Colonic mucosa (tissue), 4 donors: Measurements from ENCODE around the gene ULBP1. TPM values are rescaled to one million over a fixed set of nuclear protein-coding genes. Genes with fewer than 3 reads are reported as not detected.
"Not testable (repeated sequence)": the region's sequence is repeated elsewhere in the genome, so short reads cannot be mapped to it uniquely, and the experiment has no call there.

Experiments
- DNase-seq: peaks from one replicate; pipeline ENCODE4 v3.0.0-alpha.2; 2020
- H3K27ac ChIP-seq: fragments of 200-600 bp; one replicate; pipeline ENCODE4 v1.8.0; 2021
- H3K27me3 ChIP-seq: fragments of 200-600 bp; one replicate; pipeline ENCODE4 v1.8.0; 2021
- H3K36me3 ChIP-seq: fragments of 200-600 bp; one replicate; pipeline ENCODE4 v1.8.0; 2021
- H3K4me1 ChIP-seq: fragments of 200-600 bp; one replicate; pipeline ENCODE4 v1.8.0; 2021; ENCODE audit warnings: mild to moderate bottlenecking
- H3K4me3 ChIP-seq: fragments of 200-600 bp; one replicate; pipeline ENCODE4 v1.8.0; 2021
- H3K9ac ChIP-seq, 2 donors: one replicate each; pipeline ENCODE4 v1.7.0; 2013; ENCODE audit warnings: control low read depth in 2 of 2, low read depth in 2 of 2, low read length in 2 of 2
- H3K9me3 ChIP-seq: fragments of 200-600 bp; one replicate; pipeline ENCODE4 v1.8.0; 2021
- CTCF ChIP-seq: fragments of 200-600 bp; IDR thresholded peaks from one replicate; pipeline ENCODE4 v1.8.0; 2022; ENCODE audit warnings: antibody characterized with exemption, mild to moderate bottlenecking
- intact Hi-C: fragments of 100-400 bp; cut with DNase I; formaldehyde crosslinking; loops from one replicate; pipeline ENCODE4 v1.14.1; 2022
- total RNA-seq, 2 donors: library from RNA; stranded (reverse); fragmentation: NEBNext Ultra II Directional in 1 of 2; extraction: Animal tissue kit (Norgen Biotek cat#: 25700) in 1 of 2; gene quantifications; one replicate each; pipeline ENCODE4 v1.2.1, GENCODE V29; 2021
- donor health status: healthy.
- donor health status: DM: no; HTN: no; CAD: no.
- donor health status: DM: no; HTN: no; CAD: no.

ULBP1 gene
- total RNA-seq, 2 donors from 2014 or later = not detected

GRCh38 chr6:149988550-149989346 lies 25.0 kb downstream of the ULBP1 start:
- no peak for DNase-seq
- intact Hi-C loops = no loop called here
- H3K9ac ChIP-seq = no peak overlapping the region
- peaks cover 4% of the 10 kb centered on the region for H3K4me1 ChIP-seq
- no peaks in the 10 kb centered on the region for H3K9me3 ChIP-seq
- TF ChIP-seq CTCF = no peak
- peaks cover 92% of the 10 kb centered on the region for H3K27me3 ChIP-seq
- no peak overlapping the region for H3K27ac ChIP-seq
- no peak overlapping the region for H3K4me3 ChIP-seq
- no peaks in the 10 kb centered on the region for H3K36me3 ChIP-seq

- intact Hi-C loops = no loop called here
- TF ChIP-seq CTCF = no peak
- H3K36me3 ChIP-seq = no peaks in the 10 kb centered on the region
- H3K4me1 ChIP-seq = peaks cover 4% of the 10 kb centered on the region
- H3K9me3 ChIP-seq = no peaks in the 10 kb centered on the region
- H3K27me3 ChIP-seq = peaks cover 92% of the 10 kb centered on the region
- H3K4me3 ChIP-seq = no peak overlapping the region
- H3K9ac ChIP-seq = no peak overlapping the region
- DNase-seq = no peak
- no peak overlapping the region for H3K27ac ChIP-seq
Measured at GRCh38 chr6:149990212-149990660, 26.5 kb downstream of the ULBP1 start.

GRCh38 chr6:149990661-149991471 lies 27.1 kb downstream of the ULBP1 start:
- no peaks in the 10 kb centered on the region for H3K36me3 ChIP-seq
- TF ChIP-seq CTCF = no peak
- H3K4me1 ChIP-seq = peaks cover 4% of the 10 kb centered on the region
- H3K27ac ChIP-seq = no peak overlapping the region
- no peak for DNase-seq
- peak overlapping the region; percentile 11 for H3K4me3 ChIP-seq
- H3K27me3 ChIP-seq = peaks cover 89% of the 10 kb centered on the region
- H3K9me3 ChIP-seq = no peaks in the 10 kb centered on the region
- intact Hi-C loops = no loop called here
- no peak overlapping the region for H3K9ac ChIP-seq

GRCh38 chr6:149991472-149991795 lies 27.7 kb downstream of the ULBP1 start:
- H3K4me1 ChIP-seq, H3K4me3 ChIP-seq, H3K36me3 ChIP-seq, DNase-seq, H3K9ac ChIP-seq, intact Hi-C loops, H3K27ac ChIP-seq, H3K9me3 ChIP-seq: not testable (repeated sequence)
- peaks cover 87% of the 10 kb centered on the region for H3K27me3 ChIP-seq

- no peak for TF ChIP-seq CTCF
- intact Hi-C loops = no loop called here
- Histone ChIP-seq H3K4me1 (peaks cover 4% of the 10 kb centered on the region), H3K27ac (no peak overlapping the region), H3K36me3 (no peaks in the 10 kb centered on the region), H3K27me3 (peaks cover 83% of the 10 kb centered on the region), H3K9me3 (no peaks in the 10 kb centered on the region), H3K4me3 (no peak overlapping the region), H3K9ac (no peak overlapping the region)
- no peak for DNase-seq
Measured at GRCh38 chr6:149991838-149992237, 28.1 kb downstream of the ULBP1 start.
